Measurements from ENCODE around the gene SEMA3B.

- TF ChIP-seq CTCF (IDR thresholded peaks at IDR 0.05) (no peak), POLR2A (IDR thresholded peaks at IDR 0.05) (no peak), POLR2AphosphoS5 (IDR thresholded peaks at IDR 0.05) (peak in 2 of 3 donors; percentile 11 to 60)
Measured at GRCh38 chr3:50322386-50323091, 53.6 kb downstream of the SEMA3B start, which contains the start of gene HYAL2.
